OCI-LY7 (cell line): ENCODE measurements around the gene IRX4.

Experiments
- EZH2phosphoT487 ChIP-seq: fragments of 200-600 bp; sonication (generic); IDR thresholded peaks from 2 replicates; pipeline ENCODE4 v1.6.1; 2018; ENCODE audit warnings: low read depth, borderline replicate concordance, mild to moderate bottlenecking, mixed run types, antibody characterized with exemption, low read length, moderate library complexity, mixed read lengths
- TF ChIP-seq, protein P1 (sequence below): fragments of 200-600 bp; sonication (generic); conservative IDR thresholded peaks from 2 replicates; pipeline ENCODE4 v1.5.1; 2014; ENCODE audit warnings: mild to moderate bottlenecking, antibody characterized with exemption, low read length, moderate library complexity, mixed read lengths

DNA sequence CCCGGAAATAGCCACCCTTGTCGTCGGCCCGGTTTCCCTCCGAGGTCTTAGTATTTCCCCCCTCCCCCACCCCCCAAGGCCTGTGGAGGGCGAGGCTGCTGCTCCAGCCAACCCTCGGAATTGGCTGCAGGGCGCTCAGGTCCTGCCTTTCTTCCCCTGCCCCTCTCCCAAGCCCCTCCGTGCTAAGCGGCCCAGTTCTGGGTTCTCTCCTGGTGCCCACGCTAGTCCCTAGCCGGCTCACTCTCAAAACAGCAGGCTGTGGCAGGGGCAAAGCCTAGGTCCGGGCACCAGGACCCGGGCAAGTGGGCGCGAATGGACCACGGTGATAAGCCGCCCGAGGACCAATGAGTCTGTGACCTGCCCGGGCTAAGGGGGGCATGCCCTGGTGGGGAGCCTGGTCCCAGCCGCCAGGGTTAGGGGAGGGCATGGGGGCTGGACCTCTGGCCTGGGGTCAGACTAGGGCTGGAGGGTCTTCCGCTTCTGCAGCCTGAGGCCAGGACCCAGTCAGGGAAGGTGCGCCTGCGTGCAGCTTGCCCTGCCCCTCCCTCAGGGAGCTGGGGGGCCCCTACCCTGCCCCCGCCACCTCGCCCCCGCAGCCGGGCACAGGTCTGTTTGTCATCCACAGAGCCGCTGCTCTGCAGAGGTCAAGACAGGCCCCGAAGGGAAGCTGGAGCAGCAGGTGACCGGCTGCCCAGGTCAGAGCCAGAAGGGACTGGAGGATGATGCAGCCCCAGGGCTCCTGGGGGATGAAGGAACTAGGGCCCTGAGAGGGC lies 5.0 kb upstream of the IRX4 start:
- TF ChIP-seq, protein P1, sequence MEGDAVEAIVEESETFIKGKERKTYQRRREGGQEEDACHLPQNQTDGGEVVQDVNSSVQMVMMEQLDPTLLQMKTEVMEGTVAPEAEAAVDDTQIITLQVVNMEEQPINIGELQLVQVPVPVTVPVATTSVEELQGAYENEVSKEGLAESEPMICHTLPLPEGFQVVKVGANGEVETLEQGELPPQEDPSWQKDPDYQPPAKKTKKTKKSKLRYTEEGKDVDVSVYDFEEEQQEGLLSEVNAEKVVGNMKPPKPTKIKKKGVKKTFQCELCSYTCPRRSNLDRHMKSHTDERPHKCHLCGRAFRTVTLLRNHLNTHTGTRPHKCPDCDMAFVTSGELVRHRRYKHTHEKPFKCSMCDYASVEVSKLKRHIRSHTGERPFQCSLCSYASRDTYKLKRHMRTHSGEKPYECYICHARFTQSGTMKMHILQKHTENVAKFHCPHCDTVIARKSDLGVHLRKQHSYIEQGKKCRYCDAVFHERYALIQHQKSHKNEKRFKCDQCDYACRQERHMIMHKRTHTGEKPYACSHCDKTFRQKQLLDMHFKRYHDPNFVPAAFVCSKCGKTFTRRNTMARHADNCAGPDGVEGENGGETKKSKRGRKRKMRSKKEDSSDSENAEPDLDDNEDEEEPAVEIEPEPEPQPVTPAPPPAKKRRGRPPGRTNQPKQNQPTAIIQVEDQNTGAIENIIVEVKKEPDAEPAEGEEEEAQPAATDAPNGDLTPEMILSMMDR: no peak
- TF ChIP-seq EZH2phosphoT487: no peak
